PC-9 (cell line): ENCODE measurements around the gene COL4A2. TPM values are rescaled to one million over a fixed set of nuclear protein-coding genes. Genes with fewer than 3 reads are reported as not detected.

Experiments used
- BruUV-seq: library from RNA; stranded (reverse); fragments of 400-500 nt; replicated peaks from 2 replicates; lab custom pipeline; 2021; lab: Mats Ljungman, UMichigan
- CTCF ChIA-PET: fragments of 300-600 bp; sonication (Branson Sonifier 250); formaldehyde crosslinking; loops from one replicate; lab custom pipeline; 2022; ENCODE audit warnings: antibody characterized with exemption; lab: Charles Lee
- POLR2A ChIA-PET: fragments of 300-600 bp; sonication (Branson Sonifier 250); formaldehyde crosslinking; loops from one replicate; lab custom pipeline; 2022; ENCODE audit warnings: antibody characterized with exemption; ENCODE audit not compliant: unreplicated experiment; lab: Charles Lee
- DNase-seq, 2 experiments: peaks; one replicate each; pipeline versions ENCODE4 v3.0.0 to v3.0.0-alpha.2; 2015 to 2022; ENCODE audit warnings: mixed read lengths in 1 of 2
- H2AFZ ChIP-seq: fragments of 200-600 bp; sonication (generic); 2 replicates; pipeline ENCODE4 v1.8.1; 2017; ENCODE audit warnings: antibody characterized with exemption
- H3F3A ChIP-seq: fragments of 200-600 bp; sonication (generic); 2 replicates; pipeline ENCODE4 v1.8.1; 2017; ENCODE audit warnings: antibody characterized with exemption, mild to moderate bottlenecking, low read depth; ENCODE audit not compliant: insufficient read depth
- H3K27ac ChIP-seq: fragments of 200-600 bp; sonication (generic); 2 replicates; pipeline ENCODE4 v1.6.1; 2016; ENCODE audit warnings: mixed run types
- H3K27me3 ChIP-seq: fragments of 200-600 bp; sonication (generic); 2 replicates; pipeline ENCODE4 v1.6.1; 2016; ENCODE audit warnings: low read depth, mixed run types; ENCODE audit not compliant: insufficient read depth
- H3K36me3 ChIP-seq: fragments of 200-600 bp; sonication (generic); 2 replicates; pipeline ENCODE4 v1.6.1; 2016; ENCODE audit warnings: low read depth, mixed run types
- H3K4me1 ChIP-seq: fragments of 200-600 bp; sonication (generic); replicated peaks from 2 replicates; pipeline ENCODE4 v1.6.1; 2016; ENCODE audit warnings: mixed run types; ENCODE audit not compliant: insufficient read depth
- H3K4me2 ChIP-seq: fragments of 200-600 bp; sonication (generic); 2 replicates; pipeline ENCODE4 v1.6.1; 2017; ENCODE audit warnings: mixed run types
- H3K4me3 ChIP-seq: fragments of 200-600 bp; sonication (generic); 2 replicates; pipeline ENCODE4 v1.6.1; 2016; ENCODE audit warnings: mixed run types
- H3K79me2 ChIP-seq: fragments of 200-600 bp; sonication (generic); 2 replicates; pipeline ENCODE4 v1.6.1; 2017; ENCODE audit warnings: low read depth, mixed run types
- H3K9me2 ChIP-seq: fragments of 200-600 bp; sonication (generic); 2 replicates; pipeline ENCODE4 v1.8.1; 2017; ENCODE audit warnings: mild to moderate bottlenecking; ENCODE audit not compliant: insufficient read depth
- H3K9me3 ChIP-seq: fragments of 200-600 bp; sonication (generic); 2 replicates; pipeline ENCODE4 v1.8.1; 2016; ENCODE audit warnings: low read depth; ENCODE audit not compliant: insufficient read depth
- H4K20me1 ChIP-seq: fragments of 200-600 bp; sonication (generic); 2 replicates; pipeline ENCODE4 v1.8.1; 2017; ENCODE audit not compliant: insufficient read depth
- CTCF ChIP-seq: fragments of 200-600 bp; sonication (generic); conservative IDR thresholded peaks from 2 replicates; pipeline ENCODE4 v1.6.1; 2017; ENCODE audit warnings: mixed run types, antibody characterized with exemption, mild to moderate bottlenecking, moderate library complexity
- EZH2 ChIP-seq: fragments of 200-600 bp; sonication (generic); IDR thresholded peaks from 2 replicates; pipeline ENCODE4 v1.8.0; 2017; ENCODE audit warnings: antibody characterized with exemption, low read depth
- intact Hi-C: fragments of 100-400 bp; cut with micrococcal nuclease; formaldehyde crosslinking; loops from one replicate; pipeline ENCODE4 v1.10.0; 2022; ENCODE audit not compliant: unreplicated experiment
- total RNA-seq: library from RNA; stranded (reverse); gene quantifications from 2 replicates; pipeline ENCODE4 v1.2.3, GENCODE V29; 2021

COL4A2 gene
- total RNA-seq, 1 experiment from 2014 or later: 1.2 TPM

GRCh38 chr13:110490009-110490770 lies 183.1 kb downstream of the COL4A2 start:
- POLR2A ChIA-PET: no interaction called here
- Histone ChIP-seq H3K27ac (no peak overlapping the region), H3K36me3 (no peaks in the 10 kb centered on the region), H4K20me1 (no peaks in the 10 kb centered on the region), H3K4me2 (no peak overlapping the region), H3K27me3 (no peaks in the 10 kb centered on the region), H3K79me2 (no peaks in the 10 kb centered on the region), H3K9me2 (no peaks in the 10 kb centered on the region), H2AFZ (no peak overlapping the region), H3K4me1 (no peaks in the 10 kb centered on the region), H3K4me3 (no peak overlapping the region), H3K9me3 (no peaks in the 10 kb centered on the region), H3F3A (no peaks in the 10 kb centered on the region)
- DNase-seq: no peak
- no peak for TF ChIP-seq CTCF
- TF ChIP-seq EZH2: no peak
- intact Hi-C loops: no loop called here
- CTCF ChIA-PET: no interaction called here
- BruUV-seq: no TSS peak

GRCh38 chr13:110491869-110492678 lies 185.0 kb downstream of the COL4A2 start:
- H3K79me2 ChIP-seq: no peaks in the 10 kb centered on the region
- no peak overlapping the region for H2AFZ ChIP-seq
- H3K4me1 ChIP-seq: no peaks in the 10 kb centered on the region
- no peaks in the 10 kb centered on the region for H3K36me3 ChIP-seq
- no peaks in the 10 kb centered on the region for H3K9me3 ChIP-seq
- H4K20me1 ChIP-seq: no peaks in the 10 kb centered on the region
- no peak overlapping the region for H3K27ac ChIP-seq
- H3F3A ChIP-seq: no peaks in the 10 kb centered on the region
- intact Hi-C loops: no loop called here
- ChIA-PET POLR2A (no interaction called here), CTCF (no interaction called here)
- no peak for TF ChIP-seq CTCF
- no peak for TF ChIP-seq EZH2
- no peak for DNase-seq
- H3K27me3 ChIP-seq: no peaks in the 10 kb centered on the region
- H3K9me2 ChIP-seq: no peaks in the 10 kb centered on the region
- H3K4me2 ChIP-seq: no peak overlapping the region
- no TSS peak for BruUV-seq
- H3K4me3 ChIP-seq: no peak overlapping the region

GRCh38 chr13:110492679-110493593 lies 185.9 kb downstream of the COL4A2 start:
- POLR2A ChIA-PET: no interaction called here
- intact Hi-C loops: no loop called here

More at GRCh38 chr13:110492679-110493593, 185.9 kb downstream of the COL4A2 start:
- Histone ChIP-seq H3K27me3 (no peaks in the 10 kb centered on the region), H3F3A (no peaks in the 10 kb centered on the region), H3K4me3 (no peak overlapping the region), H3K9me3 (no peaks in the 10 kb centered on the region), H3K79me2 (no peaks in the 10 kb centered on the region), H3K36me3 (no peaks in the 10 kb centered on the region), H3K4me2 (no peak overlapping the region), H2AFZ (no peak overlapping the region), H4K20me1 (no peaks in the 10 kb centered on the region), H3K27ac (no peak overlapping the region), H3K9me2 (no peaks in the 10 kb centered on the region), H3K4me1 (no peaks in the 10 kb centered on the region)
- no TSS peak for BruUV-seq
- TF ChIP-seq CTCF (no peak), EZH2 (no peak)
- DNase-seq: no peak
- CTCF ChIA-PET: no interaction called here
